Measurements from ENCODE around the gene GLYATL1B. TPM values are rescaled to one million over a fixed set of nuclear protein-coding genes. Genes with fewer than 3 reads are reported as not detected.
A peak's percentile ranks its signal among the peaks of the same experiment; 100 is the strongest.
"Not testable (repeated sequence)": the region's sequence is repeated elsewhere in the genome, so short reads cannot be mapped to it uniquely, and the experiment has no call there.

GLYATL1B gene
- total RNA-seq, 1 experiment from 2014 or later = not detected

DNA sequence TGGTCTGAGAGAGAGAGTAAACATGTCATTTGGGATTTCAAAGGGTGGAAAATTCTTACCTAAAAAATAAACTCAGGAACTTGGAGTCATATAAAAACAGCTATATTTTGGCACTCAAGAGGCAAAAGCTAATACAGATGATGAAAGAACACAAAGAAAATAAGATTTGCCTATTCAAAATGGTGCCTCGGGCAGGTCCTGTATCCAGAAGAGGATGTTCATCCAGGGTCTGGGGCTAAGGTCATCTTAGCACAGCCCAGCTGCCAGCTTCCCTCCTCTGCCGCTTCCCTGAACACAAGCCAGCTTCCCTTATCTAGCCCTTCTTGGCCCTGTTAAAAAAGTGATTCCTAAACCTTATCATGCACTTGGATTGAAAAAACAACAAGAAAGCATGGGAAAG, 33.8 kb upstream of the GLYATL1B start:
- CTCF ChIA-PET; H3K27me3 ChIP-seq (ENCODE audit: control insufficient read depth, insufficient read depth, low read length); ATAC-seq; BruUV-seq (replicated peaks); in situ Hi-C loops (cut with HindIII; ENCODE audit: low pct_unique_long_range_greater_than_20kb, low sequenced_read_pairs); H3K4me3 ChIP-seq (ENCODE audit: low read depth in 2 of 2, low read length in 2 of 2); H3K9me3 ChIP-seq (ENCODE audit: control insufficient read depth, insufficient read depth, low read depth, low read length); POLR2A ChIA-PET; H3K4me1 ChIP-seq (ENCODE audit: control insufficient read depth, insufficient read depth, low read length); H3K27ac ChIP-seq (ENCODE audit: low read length); H3K36me3 ChIP-seq (ENCODE audit: control insufficient read depth, insufficient read depth, low read length); DNase-seq (ENCODE audit: low read depth, low spot score): not testable (repeated sequence)
- intact Hi-C loops (cut with micrococcal nuclease; ENCODE audit: unreplicated experiment) = loop anchor here (10.0 kb wide), 1 partner anchor 98 kb away; no protein-coding TSS in a partner anchor

- Histone ChIP-seq H3K27me3 (ENCODE audit: control insufficient read depth, insufficient read depth, low read length) (no peaks in the 10 kb centered on the region; the same call in 1 of the 2 replicates), H3K4me3 (ENCODE audit: low read depth in 2 of 2, low read length in 2 of 2) (no peak overlapping the region), H3K36me3 (ENCODE audit: control insufficient read depth, insufficient read depth, low read length) (no peaks in the 10 kb centered on the region), H3K9me3 (ENCODE audit: control insufficient read depth, insufficient read depth, low read depth, low read length) (no peaks in the 10 kb centered on the region), H3K27ac (ENCODE audit: low read length) (no peak overlapping the region), H3K4me1 (ENCODE audit: control insufficient read depth, insufficient read depth, low read length) (no peaks in the 10 kb centered on the region)
- intact Hi-C loops (cut with micrococcal nuclease; ENCODE audit: unreplicated experiment) (loop anchor here (10.0 kb wide), 1 partner anchor 99 kb away; no protein-coding TSS in a partner anchor), in situ Hi-C loops (cut with HindIII; ENCODE audit: low pct_unique_long_range_greater_than_20kb, low sequenced_read_pairs) (no loop called here)
- no peak for TF ChIP-seq TCF7L2 (IDR thresholded peaks at IDR 0.05; ENCODE audit: low read depth, low read length)
- TF ChIP-seq CTCF (IDR thresholded peaks at IDR 0.05) = peak; percentile 84
- ChIA-PET CTCF (interaction anchor here (0.7 kb wide), 1 partner anchor 929 kb away, joined by 3 read pairs; no protein-coding TSS in a partner anchor), POLR2A (no interaction called here)
- BruUV-seq (replicated peaks) = no TSS peak
- ATAC-seq (peak; percentile 75; the same call in 1 of the 2 replicates), DNase-seq (ENCODE audit: low read depth, low spot score) (peak; percentile 10)
Observed at GRCh38 chr11:59053387-59053786, 32.7 kb upstream of the GLYATL1B start.

DNA sequence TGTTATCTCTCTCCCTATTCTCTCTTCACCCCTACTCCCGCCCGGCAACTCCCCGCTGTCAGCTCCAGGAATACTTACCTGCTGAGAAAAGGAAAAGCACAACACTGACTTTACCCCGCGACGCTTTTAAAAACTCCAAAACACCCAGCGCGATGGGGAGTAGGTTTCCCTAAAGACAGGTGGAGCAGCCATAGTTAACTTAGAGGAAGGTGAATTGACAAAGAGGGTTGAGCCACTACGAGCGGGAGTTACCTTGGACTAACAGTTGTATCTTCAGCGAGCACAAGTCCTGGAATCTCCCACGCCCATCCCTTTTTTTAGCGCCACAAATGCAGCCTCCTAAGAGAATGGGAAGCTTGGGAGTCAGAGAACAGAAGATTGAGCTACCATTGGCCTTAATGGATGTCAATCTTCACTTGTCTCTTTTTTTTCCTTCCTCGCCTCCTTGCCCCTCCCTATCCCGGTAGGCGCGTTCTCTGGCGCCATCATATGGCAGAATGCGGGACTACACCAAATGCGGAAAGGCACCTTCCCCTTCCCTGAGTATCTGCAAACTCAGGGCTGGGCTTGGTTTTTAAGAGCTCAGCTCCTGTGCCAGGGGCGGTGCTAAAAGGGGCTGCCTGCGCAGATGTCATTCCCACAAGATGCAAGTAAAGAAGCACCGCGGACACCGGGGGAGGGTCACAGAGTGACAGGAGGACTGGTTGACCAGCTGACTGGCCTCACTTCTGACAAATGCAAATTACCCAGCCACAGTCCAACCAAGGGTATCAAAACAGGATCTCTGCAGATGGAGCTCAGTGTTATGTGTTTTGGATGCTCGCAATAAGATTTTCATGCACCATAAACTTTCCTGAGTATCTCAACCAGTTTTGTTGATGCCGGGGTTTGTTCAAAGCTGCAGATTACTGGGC, 27.7 kb upstream of the GLYATL1B start:
- H3K4me3 ChIP-seq (ENCODE audit: low read depth in 2 of 2, low read length in 2 of 2) = peak overlapping the region; percentile 24 to 44
- in situ Hi-C loops (cut with HindIII; ENCODE audit: low pct_unique_long_range_greater_than_20kb, low sequenced_read_pairs); H3K27ac ChIP-seq (ENCODE audit: low read length); H3K36me3 ChIP-seq (ENCODE audit: control insufficient read depth, insufficient read depth, low read length); H3K4me1 ChIP-seq (ENCODE audit: control insufficient read depth, insufficient read depth, low read length); H3K9me3 ChIP-seq (ENCODE audit: control insufficient read depth, insufficient read depth, low read depth, low read length); BruUV-seq (replicated peaks); H3K27me3 ChIP-seq (ENCODE audit: control insufficient read depth, insufficient read depth, low read length); POLR2A ChIA-PET: not testable (repeated sequence)
- TF ChIP-seq CTCF (IDR thresholded peaks at IDR 0.05) = peak; percentile 87
- intact Hi-C loops (cut with micrococcal nuclease; ENCODE audit: unreplicated experiment) = loop anchor here (5.0 to 10.0 kb wide), 2 partner anchors 79 to 104 kb away; no protein-coding TSS in a partner anchor
- CTCF ChIA-PET = interaction anchor here (0.5 to 1.2 kb wide), 8 partner anchors 23 to 411 kb away, joined by 3 to 8 read pairs (median 3); no protein-coding TSS in a partner anchor
- DNase-seq (ENCODE audit: low read depth, low spot score) (peak; percentile 57), ATAC-seq (peak; percentile 91)

DNA sequence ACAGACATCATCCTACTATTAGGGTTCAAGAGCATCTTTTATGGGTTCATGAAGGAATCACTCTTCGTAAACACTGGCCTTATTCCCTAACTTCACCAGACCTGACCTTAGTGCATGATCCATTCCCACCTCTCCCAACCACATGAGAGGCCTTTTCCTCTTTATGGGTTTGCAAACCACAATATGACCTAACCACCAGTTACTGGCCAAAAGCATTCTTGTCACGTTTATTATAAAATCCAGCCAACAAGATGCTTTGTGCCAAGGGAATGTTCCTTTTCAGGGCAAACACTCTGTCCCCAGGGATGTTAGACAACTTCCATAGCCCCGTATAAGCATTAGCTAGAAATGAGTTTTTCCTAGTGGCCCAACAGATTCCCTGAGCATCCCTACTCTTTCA, 26.0 kb upstream of the GLYATL1B start:
- ATAC-seq; H3K27ac ChIP-seq (ENCODE audit: low read length); DNase-seq (ENCODE audit: low read depth, low spot score); in situ Hi-C loops (cut with HindIII; ENCODE audit: low pct_unique_long_range_greater_than_20kb, low sequenced_read_pairs); H3K4me1 ChIP-seq (ENCODE audit: control insufficient read depth, insufficient read depth, low read length); H3K27me3 ChIP-seq (ENCODE audit: control insufficient read depth, insufficient read depth, low read length); H3K4me3 ChIP-seq (ENCODE audit: low read depth in 2 of 2, low read length in 2 of 2); H3K9me3 ChIP-seq (ENCODE audit: control insufficient read depth, insufficient read depth, low read depth, low read length); CTCF ChIA-PET; POLR2A ChIA-PET; BruUV-seq (replicated peaks); H3K36me3 ChIP-seq (ENCODE audit: control insufficient read depth, insufficient read depth, low read length): not testable (repeated sequence)
- intact Hi-C loops (cut with micrococcal nuclease; ENCODE audit: unreplicated experiment) = loop anchor here (10.0 kb wide), 1 partner anchor 405 kb away; no protein-coding TSS in a partner anchor

Measured in Panc1 (cell line).